AG10803 (cell line): ENCODE measurements around the gene AMOTL1.

Experiments
- DNase-seq: peaks from one replicate; pipeline ENCODE4 v3.0.0; 2010; ENCODE audit warnings: low read depth
- H3K4me3 ChIP-seq: 2 replicates; pipeline ENCODE4 v1.5.1; 2011; ENCODE audit warnings: mild to moderate bottlenecking, low read length, control low read depth
- CTCF ChIP-seq: conservative IDR thresholded peaks from 2 replicates; pipeline ENCODE4 v1.5.1; 2011; ENCODE audit warnings: mild to moderate bottlenecking, low read length, control low read depth, inconsistent platforms

The AMOTL1 gene

GRCh38 chr11:94753630-94754029, 14.5 kb upstream of the AMOTL1 start:
- no peak for TF ChIP-seq CTCF
- no peak overlapping the region for H3K4me3 ChIP-seq
- no peak for DNase-seq

GRCh38 chr11:94754335-94754734, 13.8 kb upstream of the AMOTL1 start:
- DNase-seq: no peak
- TF ChIP-seq CTCF: no peak
- H3K4me3 ChIP-seq: no peak overlapping the region

- no peak for TF ChIP-seq CTCF
- DNase-seq: no peak
- H3K4me3 ChIP-seq: no peak overlapping the region
These were observed 13.3 kb upstream of the AMOTL1 start for GRCh38 chr11:94754819-94755218.

- no peak for DNase-seq
- no peak overlapping the region for H3K4me3 ChIP-seq
- TF ChIP-seq CTCF: no peak
These were observed 12.7 kb upstream of the AMOTL1 start for GRCh38 chr11:94755494-94755893.

- no peak for DNase-seq
- no peak overlapping the region for H3K4me3 ChIP-seq
- TF ChIP-seq CTCF: no peak
These were observed 11.0 kb upstream of the AMOTL1 start for GRCh38 chr11:94757037-94757735.

GRCh38 chr11:94758666-94759065, 9.5 kb upstream of the AMOTL1 start:
- DNase-seq: no peak
- H3K4me3 ChIP-seq: no peak overlapping the region
- TF ChIP-seq CTCF: no peak

GRCh38 chr11:94759522-94759921, 8.6 kb upstream of the AMOTL1 start:
- TF ChIP-seq CTCF: no peak
- DNase-seq: no peak
- H3K4me3 ChIP-seq: no peak overlapping the region
